HCT116 (cell line): ENCODE data around the gene ADGRA3. TPM values are rescaled to one million over a fixed set of nuclear protein-coding genes. Genes with fewer than 3 reads are reported as not detected.

Experiments
- ATAC-seq: fragments of 200-7000 bp; cut with Tn5 transposase; 2 replicates; pipeline ENCODE4 v1.9.1; 2020; ENCODE audit warnings: mild to moderate bottlenecking, moderate library complexity
- BruUV-seq: library from RNA; stranded (reverse); fragments of 400-500 nt; replicated peaks from 2 replicates; lab custom pipeline; 2021; lab: Mats Ljungman, UMichigan
- CTCF ChIA-PET: fragments of 300-600 bp; sonication (Branson Sonifier 250); formaldehyde crosslinking; loops from one replicate; lab custom pipeline; 2021; ENCODE audit warnings: antibody characterized with exemption; lab: Charles Lee
- POLR2A ChIA-PET: fragments of 300-600, 350-600 bp; sonication (Branson Sonifier 250); formaldehyde crosslinking; loops from one replicate; lab custom pipeline; 2021; ENCODE audit warnings: antibody characterized with exemption; lab: Charles Lee
- RAD21 ChIA-PET, 2 experiments: fragments of 300-600 bp; sonication (Branson Sonifier 250); formaldehyde crosslinking; loops; one replicate each; lab custom pipeline; 2023; ENCODE audit warnings: low total read pairs in 2 of 2; ENCODE audit not compliant: uncharacterized antibody in 2 of 2, unreplicated experiment in 2 of 2, low non-redundant PET in 1 of 2; lab: Charles Lee
- DNase-seq: peaks from one replicate; pipeline ENCODE4 v3.0.0-alpha.2; 2010; ENCODE audit warnings: low read depth, low spot score
- H2AFZ ChIP-seq: fragments of 200-600 bp; shearing (Covaris generic), sonication (generic); 2 replicates; pipeline ENCODE4 v1.6.1; 2017; ENCODE audit warnings: low read depth, mixed run types, mixed read lengths, antibody characterized with exemption, low read length; ENCODE audit not compliant: poor library complexity, severe bottlenecking
- H3K27ac ChIP-seq: 2 replicates; pipeline ENCODE4 v1.5.1; 2012; ENCODE audit warnings: low read depth, low read length
- H3K27me3 ChIP-seq: fragments of 200-600 bp; sonication (generic); 2 replicates; pipeline ENCODE4 v1.6.1; 2016; ENCODE audit warnings: mixed run types, low read length, mixed read lengths; ENCODE audit not compliant: insufficient read depth
- H3K36me3 ChIP-seq, 2 experiments: fragments of 200-500 bp in 1 of 2; fragments of 200-600 bp in 1 of 2; sonication (Bioruptor generic) in 1 of 2; sonication (generic) in 1 of 2; 2 replicates each; pipeline versions ENCODE4 v1.5.1 to v1.6.1; 2014 to 2016; ENCODE audit warnings: low read length in 2 of 2, inconsistent platforms in 1 of 2, mixed read lengths in 1 of 2, mixed run types in 1 of 2; ENCODE audit not compliant: insufficient read depth in 2 of 2, control insufficient read depth in 1 of 2
- H3K4me1 ChIP-seq, 2 experiments: fragments of 200-600 bp in 1 of 2; sonication (generic) in 1 of 2; 2 replicates each; pipeline versions ENCODE4 v1.5.1 to v1.6.1; 2012 to 2017; ENCODE audit warnings: low read length in 2 of 2, inconsistent platforms in 1 of 2, mild to moderate bottlenecking in 1 of 2, mixed read lengths in 1 of 2, mixed run types in 1 of 2, moderate library complexity in 1 of 2; ENCODE audit not compliant: insufficient read depth in 2 of 2, control insufficient read depth in 1 of 2
- H3K4me2 ChIP-seq: fragments of 200-600 bp; sonication (generic); 2 replicates; pipeline ENCODE4 v1.6.1; 2017; ENCODE audit warnings: mixed run types, low read length, mixed read lengths
- H3K4me3 ChIP-seq, 2 experiments: fragments of 200-600 bp in 1 of 2; sonication (generic) in 1 of 2; replicated peaks in 1 of 2; 2 replicates each; pipeline ENCODE4 v1.5.1; 2011 to 2016; ENCODE audit warnings: low read length in 2 of 2, control low read depth in 1 of 2, low read depth in 1 of 2, mild to moderate bottlenecking in 1 of 2, mixed read lengths in 1 of 2, mixed run types in 1 of 2
- H3K79me2 ChIP-seq: fragments of 200-600 bp; sonication (generic); 2 replicates; pipeline ENCODE4 v1.6.1; 2017; ENCODE audit warnings: mild to moderate bottlenecking, mixed run types, low read length, moderate library complexity, mixed read lengths; ENCODE audit not compliant: insufficient read depth
- H3K9ac ChIP-seq: fragments of 200-600 bp; sonication (generic); 2 replicates; pipeline ENCODE4 v1.6.1; 2016; ENCODE audit warnings: low read length, mixed read lengths
- H3K9me2 ChIP-seq: fragments of 200-600 bp; sonication (generic), shearing (Covaris generic); 2 replicates; pipeline ENCODE4 v1.6.1; 2017; ENCODE audit warnings: mixed run types, mild to moderate bottlenecking, moderate library complexity; ENCODE audit not compliant: insufficient read depth
- H3K9me3 ChIP-seq, 2 experiments: fragments of 200-500 bp in 1 of 2; fragments of 200-600 bp in 1 of 2; sonication (Bioruptor generic) in 1 of 2; sonication (generic) in 1 of 2; 2 replicates each; pipeline ENCODE4 v1.6.1; 2014 to 2017; ENCODE audit warnings: low read length in 2 of 2, mixed read lengths in 2 of 2, inconsistent platforms in 1 of 2, low read depth in 1 of 2, mild to moderate bottlenecking in 1 of 2, mixed run types in 1 of 2, moderate library complexity in 1 of 2; ENCODE audit not compliant: control insufficient read depth in 1 of 2, insufficient read depth in 1 of 2
- H4K20me1 ChIP-seq: fragments of 200-600 bp; sonication (generic), shearing (Covaris generic); 2 replicates; pipeline ENCODE4 v1.6.1; 2017; ENCODE audit warnings: mixed run types, mild to moderate bottlenecking, moderate library complexity; ENCODE audit not compliant: insufficient read depth
- ATF3 ChIP-seq: IDR thresholded peaks from 2 replicates; pipeline ENCODE4 v1.6.1; 2012
- CBX3 ChIP-seq: IDR thresholded peaks from 2 replicates; pipeline ENCODE4 v1.6.1; 2012; ENCODE audit warnings: low read depth
- CEBPB ChIP-seq: IDR thresholded peaks from 2 replicates; pipeline ENCODE4 v1.6.1; 2012; ENCODE audit warnings: low read depth
- EZH2 ChIP-seq: fragments of 200-600 bp; sonication (generic); IDR thresholded peaks from 2 replicates; pipeline ENCODE4 v1.6.1; 2017; ENCODE audit warnings: antibody characterized with exemption, mixed run types
- EZH2phosphoT487 ChIP-seq: fragments of 200-600 bp; IDR thresholded peaks from 2 replicates; pipeline ENCODE4 v1.6.1; 2018; ENCODE audit warnings: antibody characterized with exemption, borderline replicate concordance
- FOSL1 ChIP-seq: IDR thresholded peaks from 2 replicates; pipeline ENCODE4 v1.6.1; 2012; ENCODE audit warnings: low read depth
- JUND ChIP-seq: IDR thresholded peaks from 2 replicates; pipeline ENCODE4 v1.6.1; 2012
- MAX ChIP-seq: IDR thresholded peaks from 2 replicates; pipeline ENCODE4 v1.6.1; 2012
- POLR2A ChIP-seq: IDR thresholded peaks from 2 replicates; pipeline ENCODE4 v1.7.0; 2011; ENCODE audit warnings: borderline replicate concordance; ENCODE audit not compliant: insufficient read depth, insufficient read length; ENCODE audit errors: extremely low read depth
- RAD21 ChIP-seq: IDR thresholded peaks from 2 replicates; pipeline ENCODE4 v1.6.1; 2012; ENCODE audit warnings: low read depth, mild to moderate bottlenecking
- REST ChIP-seq: IDR thresholded peaks from 2 replicates; pipeline ENCODE4 v1.6.1; 2012; ENCODE audit warnings: low read depth
- SIN3A ChIP-seq: IDR thresholded peaks from 2 replicates; pipeline ENCODE4 v1.6.1; 2012; ENCODE audit warnings: low read depth
- SP1 ChIP-seq: IDR thresholded peaks from 2 replicates; pipeline ENCODE4 v1.6.1; 2012; ENCODE audit warnings: low read depth
- SRF ChIP-seq: IDR thresholded peaks from 2 replicates; pipeline ENCODE4 v1.6.1; 2012; ENCODE audit warnings: low read depth
- TCF7L2 ChIP-seq: IDR thresholded peaks from 2 replicates; pipeline ENCODE4 v1.7.0; 2011; ENCODE audit warnings: borderline replicate concordance, inconsistent platforms; ENCODE audit not compliant: insufficient read depth, insufficient read length; ENCODE audit errors: extremely low read depth
- YY1 ChIP-seq: IDR thresholded peaks from 2 replicates; pipeline ENCODE4 v1.6.1; 2011; ENCODE audit warnings: low read length, low read depth, moderate library complexity, mild to moderate bottlenecking; ENCODE audit not compliant: insufficient replicate concordance; ENCODE audit errors: extremely low read depth
- ZBTB33 ChIP-seq: IDR thresholded peaks from 2 replicates; pipeline ENCODE4 v1.6.1; 2011; ENCODE audit warnings: mild to moderate bottlenecking, low read length, moderate library complexity; ENCODE audit not compliant: insufficient replicate concordance; ENCODE audit errors: extremely low read depth
- ZFX ChIP-seq: fragments of 450-650 bp; IDR thresholded peaks from 2 replicates; pipeline ENCODE4 v1.6.1; 2017
- intact Hi-C: fragments of 100-400 bp; cut with micrococcal nuclease; formaldehyde crosslinking; loops from 2 replicates; pipeline ENCODE4 v1.10.0; 2022
- total RNA-seq: library from RNA; stranded (reverse); gene quantifications from one replicate; pipeline ENCODE4 v1.2.1, GENCODE V29; 2021; ENCODE audit not compliant: unreplicated experiment

The ADGRA3 gene
- total RNA-seq, 1 experiment from 2014 or later = 43.0 TPM

GRCh38 chr4:22487328-22487727 lies 28.5 kb downstream of the ADGRA3 start:
- no peaks in the 10 kb centered on the region for H3K9me2 ChIP-seq
- H3K4me3 ChIP-seq = no peak overlapping the region
- DNase-seq (no peak), ATAC-seq (no peak)
- no peak overlapping the region for H2AFZ ChIP-seq
- RAD21 ChIA-PET = no interaction called here
- no TSS peak for BruUV-seq
- no peak overlapping the region for H3K9ac ChIP-seq
- intact Hi-C loops = no loop called here
- no peak overlapping the region for H3K27ac ChIP-seq
- H3K9me3 ChIP-seq = no peaks in the 10 kb centered on the region
- H3K36me3 ChIP-seq = no peaks in the 10 kb centered on the region
- peaks cover 6 to 9% of the 10 kb centered on the region in 2 experiments; a peak in 2 of 4 replicates for H3K4me1 ChIP-seq
- TF ChIP-seq SRF (no peak), RAD21 (no peak), REST (no peak), CBX3 (no peak), ZFX (no peak), EZH2 (no peak), CEBPB (no peak), EZH2phosphoT487 (no peak), ATF3 (no peak), YY1 (no peak), FOSL1 (no peak), TCF7L2 (no peak), JUND (no peak), MAX (no peak), ZBTB33 (no peak), POLR2A (no peak), SIN3A (no peak), SP1 (no peak)
- TF ChIP-seq, all 23 proteins: peak for 0
- H3K4me2 ChIP-seq = no peak overlapping the region
- CTCF ChIA-PET = no interaction called here
- POLR2A ChIA-PET = no interaction called here
- no peaks in the 10 kb centered on the region for H3K27me3 ChIP-seq
- H3K79me2 ChIP-seq = peaks cover 96% of the 10 kb centered on the region
- H4K20me1 ChIP-seq = 0 out of 2 replicates have a peak, but pooled peaks cover 4% of the 10 kb centered on the region
